Activated CD8-positive, alpha-beta memory T cell treated with anti-CD3 and anti-CD28 coated beads, Interleukin-2, amount 50 U/mL, for 1 hour (primary cell): Measurements from ENCODE around the gene CNTFR.

Experiments
- DNase-seq: peaks from one replicate; pipeline ENCODE4 v3.0.0-alpha.2; 2020; ENCODE audit errors: extremely low read depth

Gene CNTFR

GRCh38 chr9:34572092-34572491 lies 17.4 kb downstream of the CNTFR start:
- DNase-seq, result no peak

DNA sequence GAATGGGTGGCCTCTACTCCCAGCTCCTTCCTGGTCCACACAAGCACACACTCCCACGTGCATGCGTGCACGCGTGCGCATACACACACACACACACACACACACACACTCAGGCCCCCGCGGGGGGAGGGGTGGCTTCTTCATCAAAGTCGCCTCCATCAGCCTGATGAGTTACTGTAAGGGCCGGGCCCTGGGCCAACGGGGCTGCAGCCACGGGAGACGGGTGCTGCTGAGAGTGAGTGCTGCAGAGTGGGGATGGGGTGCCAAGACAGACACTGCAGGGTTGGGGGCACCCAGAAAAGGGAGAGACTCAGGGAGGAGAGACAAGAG lies 18.1 kb downstream of the CNTFR start:
- no peak for DNase-seq

- no peak for DNase-seq
Measured at GRCh38 chr9:34570809-34571480, 18.6 kb downstream of the CNTFR start.

- DNase-seq, result no peak
Measured at GRCh38 chr9:34570376-34570775, 19.1 kb downstream of the CNTFR start.

- no peak for DNase-seq
Measured at GRCh38 chr9:34568774-34569173, 20.8 kb downstream of the CNTFR start.

GRCh38 chr9:34568133-34568532 lies 21.4 kb downstream of the CNTFR start:
- no peak for DNase-seq

DNA sequence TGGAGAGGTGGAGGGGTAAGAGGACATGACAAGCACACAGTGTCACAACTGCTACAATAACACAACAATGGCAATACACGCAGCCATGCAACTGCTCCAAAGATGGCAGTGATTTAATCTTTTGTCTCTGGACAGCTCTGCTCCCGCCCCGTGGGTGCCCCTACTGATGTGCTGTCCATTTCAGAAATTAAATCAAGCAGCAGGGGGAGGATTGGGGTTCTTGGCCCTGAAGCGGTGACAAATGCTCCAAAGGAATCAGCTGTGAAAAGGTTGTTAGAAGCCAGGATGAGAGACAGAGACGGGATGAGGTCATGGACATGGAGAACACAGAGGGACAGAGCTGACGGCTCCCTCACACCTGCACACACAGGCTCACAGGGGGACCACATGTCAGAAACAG lies 22.6 kb downstream of the CNTFR start:
- no peak for DNase-seq

- DNase-seq, result no peak
Measured at GRCh38 chr9:34566322-34566721, 23.2 kb downstream of the CNTFR start.

DNA sequence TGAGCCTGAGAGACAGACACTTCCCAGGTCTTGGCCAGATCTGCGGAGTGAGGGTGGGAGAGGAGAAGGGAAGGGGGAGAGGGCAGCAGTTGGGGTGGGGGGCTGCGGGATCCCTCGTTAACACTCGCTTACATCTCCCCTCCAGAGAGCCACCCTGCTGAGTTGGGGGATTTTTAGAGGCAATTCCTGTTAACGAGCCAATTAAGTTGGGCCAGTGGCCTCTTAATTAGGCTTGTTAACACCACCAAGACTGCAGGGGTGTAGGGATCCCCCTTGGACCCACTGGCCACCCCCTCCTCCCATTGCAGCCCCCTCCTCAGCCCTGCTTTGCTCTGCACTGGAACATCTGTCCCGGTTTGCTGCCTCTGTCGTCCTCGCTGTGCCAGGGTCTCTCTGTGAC lies 23.7 kb downstream of the CNTFR start:
- DNase-seq, result no peak

DNA sequence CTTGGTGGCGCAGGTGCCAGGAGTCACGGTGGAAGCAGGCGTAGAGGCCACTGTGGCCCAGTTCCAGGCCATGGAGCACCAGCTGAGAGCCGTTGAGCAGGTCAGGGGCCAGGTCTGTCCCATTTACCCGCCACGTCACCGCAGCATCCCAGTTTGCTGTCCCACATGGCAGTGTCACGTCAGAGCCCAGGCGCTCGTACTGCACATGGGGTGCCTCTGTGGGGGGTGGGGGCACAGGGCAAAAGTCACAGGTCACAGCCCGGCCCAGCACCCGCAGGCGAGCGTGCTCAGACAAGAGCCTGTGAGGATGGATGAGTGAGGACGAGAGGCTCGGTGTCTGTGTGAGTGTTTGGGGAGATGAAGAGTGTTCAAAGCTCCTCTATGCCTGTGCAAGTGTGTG lies 24.9 kb downstream of the CNTFR start:
- no peak for DNase-seq

DNA sequence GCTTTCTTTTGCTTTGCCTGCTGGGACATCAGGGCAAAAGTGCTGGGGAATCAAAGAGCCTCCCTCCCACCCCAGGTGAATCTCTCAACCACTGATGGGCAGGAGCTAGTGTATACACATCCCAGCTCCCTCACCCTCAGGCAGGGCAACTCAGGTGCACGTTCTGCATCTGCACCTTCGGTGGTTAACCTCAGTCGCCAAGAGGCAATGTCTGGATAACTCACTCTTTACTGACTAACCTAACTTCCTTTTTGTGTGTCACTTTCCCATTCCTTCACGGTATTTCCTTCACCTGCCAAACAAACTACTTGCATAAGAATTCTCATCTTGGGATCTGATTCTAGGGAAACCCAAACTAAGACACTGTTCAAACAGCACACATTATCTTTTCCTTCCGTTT lies 26.3 kb downstream of the CNTFR start:
- no peak for DNase-seq

- no peak for DNase-seq
Measured at GRCh38 chr9:34562135-34562745, 27.3 kb downstream of the CNTFR start.

GRCh38 chr9:34560599-34561214 lies 28.8 kb downstream of the CNTFR start:
- no peak for DNase-seq

DNA sequence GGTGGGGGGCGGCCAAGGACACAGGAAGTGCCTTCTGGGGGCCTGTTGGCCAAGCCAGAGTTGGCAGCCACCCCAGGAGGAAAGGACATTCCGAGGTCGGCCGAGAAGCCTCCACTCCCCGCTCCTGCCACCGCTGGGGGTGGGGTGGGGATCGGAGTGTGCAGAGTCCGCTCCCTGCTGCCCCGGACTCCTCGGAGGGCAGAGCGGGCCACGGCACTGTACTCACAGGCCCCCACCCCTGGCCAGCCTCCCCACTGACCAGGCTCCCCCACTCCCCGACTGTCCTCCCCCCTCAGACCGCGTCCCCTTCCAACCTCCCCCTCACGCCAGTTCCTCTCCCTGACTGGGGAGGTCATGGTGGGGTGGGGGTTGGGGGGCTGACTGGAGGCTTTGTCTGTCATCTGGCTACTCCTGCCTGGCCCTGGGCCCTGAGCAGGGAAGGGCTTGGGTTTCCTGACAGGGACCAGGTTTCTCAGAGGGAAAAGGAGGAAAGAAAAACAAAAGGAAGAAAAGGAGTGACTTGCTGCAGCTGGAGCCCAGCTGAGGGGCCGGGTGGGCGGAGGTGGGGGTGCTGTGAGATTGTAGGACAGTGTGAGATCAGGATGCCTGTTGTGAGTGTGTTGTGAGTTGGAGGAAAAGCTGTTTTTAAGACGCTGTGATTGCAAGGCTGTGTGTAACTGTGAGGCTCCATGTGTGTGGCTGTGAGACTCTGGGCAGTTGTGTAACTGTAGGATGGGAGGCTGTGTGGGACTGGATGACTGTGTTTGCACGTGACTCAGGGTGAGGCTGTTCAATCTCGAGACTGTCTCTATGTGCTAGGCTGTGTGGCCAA lies 29.7 kb downstream of the CNTFR start:
- DNase-seq, result no peak

- no peak for DNase-seq
Measured at GRCh38 chr9:34558919-34559623, 30.5 kb downstream of the CNTFR start.

- no peak for DNase-seq
Measured at GRCh38 chr9:34558364-34558763, 31.2 kb downstream of the CNTFR start.

GRCh38 chr9:34557426-34558321 lies 31.9 kb downstream of the CNTFR start:
- DNase-seq, result no peak

- DNase-seq, result no peak
Measured at GRCh38 chr9:34556949-34557348, 32.6 kb downstream of the CNTFR start.

DNA sequence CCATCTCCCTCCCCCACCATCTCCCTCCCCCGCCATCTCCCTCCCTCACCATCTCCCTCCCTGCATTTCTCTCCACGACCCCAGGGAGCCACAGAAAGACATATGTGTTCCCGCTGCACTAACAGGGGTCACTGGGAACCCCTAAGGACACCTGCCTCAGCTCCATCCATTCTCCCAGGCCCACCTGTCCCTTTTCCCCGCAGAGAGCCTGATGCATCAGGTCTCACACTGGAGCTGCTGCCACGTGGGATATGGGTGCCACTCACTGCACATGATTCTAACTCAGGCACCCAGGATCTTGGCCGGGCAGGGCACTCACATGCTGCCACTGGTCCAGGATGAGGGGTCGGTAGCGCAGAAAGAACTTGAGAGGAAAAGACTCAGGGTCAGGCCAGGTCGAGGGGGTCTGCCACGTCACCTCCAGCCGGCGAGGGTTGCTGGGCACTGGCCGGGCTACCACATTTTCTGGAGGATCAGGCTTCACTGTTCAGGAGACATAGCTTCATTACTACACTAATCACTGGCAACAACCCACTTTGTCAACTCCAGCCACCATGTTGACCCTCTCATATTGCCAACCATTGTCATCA lies 33.5 kb downstream of the CNTFR start:
- no peak for DNase-seq

GRCh38 chr9:34555500-34555899 lies 34.0 kb downstream of the CNTFR start:
- no peak for DNase-seq

DNA sequence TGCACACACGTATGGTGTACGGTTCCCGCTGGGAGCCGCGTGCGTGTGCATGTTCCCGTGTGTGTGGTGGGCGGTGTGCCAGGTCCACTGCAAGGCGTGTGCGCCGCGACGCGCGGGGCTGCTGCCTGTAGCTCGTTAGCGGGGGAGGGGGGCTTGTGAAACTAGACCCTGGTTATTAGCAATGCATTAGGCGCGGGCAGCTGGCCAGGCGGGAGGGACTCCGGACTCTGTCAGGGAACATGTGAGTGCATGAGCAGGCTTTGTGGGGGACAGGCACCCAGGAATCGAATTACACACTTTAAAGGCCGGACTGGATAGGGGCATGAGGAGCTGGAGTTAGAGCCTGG lies 34.5 kb downstream of the CNTFR start:
- no peak for DNase-seq
